ENCODE measurements around the gene EFTUD2.

GRCh38 chr17:44864831-44865230 lies 34.4 kb downstream of the EFTUD2 start:
- TF ChIP-seq POLR2A (IDR thresholded peaks at IDR 0.05) (no peak), CTCF (IDR thresholded peaks at IDR 0.05) (no peak), POLR2AphosphoS5 (IDR thresholded peaks at IDR 0.05) (no peak), EP300 (IDR thresholded peaks at IDR 0.05) (no peak)
